Coronary artery (tissue), 2 donors: ENCODE results near the gene GAB3.

Experiments
- DNase-seq: peaks from one replicate; pipeline ENCODE4 v3.0.0-alpha.2; 2017; ENCODE audit warnings: low spot score
- H3K27ac ChIP-seq, 2 donors: fragments of 200-600 bp; sonication (generic); one replicate each; pipeline ENCODE4 v1.5.1; 2016 to 2019
- H3K4me3 ChIP-seq: fragments of 200-600 bp; sonication (generic); 2 replicates; pipeline ENCODE4 v1.5.1; 2016; ENCODE audit warnings: mild to moderate bottlenecking, moderate library complexity
- TF ChIP-seq, protein P1 (sequence below): fragments of 200-600 bp; sonication (generic); IDR thresholded peaks from one replicate; pipeline ENCODE4 v1.5.1; 2019; ENCODE audit warnings: antibody characterized with exemption

Gene GAB3

GRCh38 chrX:154714925-154715324 is 36.0 kb downstream of the GAB3 start:
- no peak for DNase-seq

GRCh38 chrX:154712781-154713740 is 37.8 kb downstream of the GAB3 start:
- no peak overlapping the region for H3K4me3 ChIP-seq
- no peak overlapping the region for H3K27ac ChIP-seq
- DNase-seq: no peak
- TF ChIP-seq, protein P1, sequence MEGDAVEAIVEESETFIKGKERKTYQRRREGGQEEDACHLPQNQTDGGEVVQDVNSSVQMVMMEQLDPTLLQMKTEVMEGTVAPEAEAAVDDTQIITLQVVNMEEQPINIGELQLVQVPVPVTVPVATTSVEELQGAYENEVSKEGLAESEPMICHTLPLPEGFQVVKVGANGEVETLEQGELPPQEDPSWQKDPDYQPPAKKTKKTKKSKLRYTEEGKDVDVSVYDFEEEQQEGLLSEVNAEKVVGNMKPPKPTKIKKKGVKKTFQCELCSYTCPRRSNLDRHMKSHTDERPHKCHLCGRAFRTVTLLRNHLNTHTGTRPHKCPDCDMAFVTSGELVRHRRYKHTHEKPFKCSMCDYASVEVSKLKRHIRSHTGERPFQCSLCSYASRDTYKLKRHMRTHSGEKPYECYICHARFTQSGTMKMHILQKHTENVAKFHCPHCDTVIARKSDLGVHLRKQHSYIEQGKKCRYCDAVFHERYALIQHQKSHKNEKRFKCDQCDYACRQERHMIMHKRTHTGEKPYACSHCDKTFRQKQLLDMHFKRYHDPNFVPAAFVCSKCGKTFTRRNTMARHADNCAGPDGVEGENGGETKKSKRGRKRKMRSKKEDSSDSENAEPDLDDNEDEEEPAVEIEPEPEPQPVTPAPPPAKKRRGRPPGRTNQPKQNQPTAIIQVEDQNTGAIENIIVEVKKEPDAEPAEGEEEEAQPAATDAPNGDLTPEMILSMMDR: no peak

More at GRCh38 chrX:154714925-154715324, 36.0 kb downstream of the GAB3 start:
- TF ChIP-seq, protein P1: peak; percentile 52
- Histone ChIP-seq H3K27ac (no peak overlapping the region), H3K4me3 (no peak overlapping the region)

DNA sequence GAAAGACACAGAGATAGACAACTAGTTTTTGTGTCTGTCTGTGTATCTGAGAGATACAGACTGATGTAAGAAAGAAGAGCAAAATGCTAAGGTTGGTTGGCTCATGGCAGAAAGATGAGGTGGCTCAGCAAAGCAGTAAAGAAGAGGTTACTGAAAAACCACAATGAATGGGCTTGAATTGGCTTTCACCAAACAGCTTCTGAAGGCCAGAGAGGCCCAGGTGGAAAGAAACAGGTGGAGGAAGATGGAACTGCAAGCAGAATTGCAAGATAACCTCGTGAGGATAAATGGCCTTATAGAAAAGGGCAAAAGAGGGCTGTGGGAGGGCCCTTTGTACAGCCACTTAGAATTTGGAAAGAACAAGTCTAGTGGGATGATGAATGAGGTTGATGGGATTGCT is 39.6 kb downstream of the GAB3 start:
- no peak for DNase-seq
- TF ChIP-seq, protein P1: no peak
- Histone ChIP-seq H3K4me3 (no peak overlapping the region), H3K27ac (no peak overlapping the region)

- DNase-seq: no peak
- TF ChIP-seq, protein P1: no peak
- H3K4me3 ChIP-seq: no peak overlapping the region
Measured at GRCh38 chrX:154710309-154710708, 40.6 kb downstream of the GAB3 start.

DNA sequence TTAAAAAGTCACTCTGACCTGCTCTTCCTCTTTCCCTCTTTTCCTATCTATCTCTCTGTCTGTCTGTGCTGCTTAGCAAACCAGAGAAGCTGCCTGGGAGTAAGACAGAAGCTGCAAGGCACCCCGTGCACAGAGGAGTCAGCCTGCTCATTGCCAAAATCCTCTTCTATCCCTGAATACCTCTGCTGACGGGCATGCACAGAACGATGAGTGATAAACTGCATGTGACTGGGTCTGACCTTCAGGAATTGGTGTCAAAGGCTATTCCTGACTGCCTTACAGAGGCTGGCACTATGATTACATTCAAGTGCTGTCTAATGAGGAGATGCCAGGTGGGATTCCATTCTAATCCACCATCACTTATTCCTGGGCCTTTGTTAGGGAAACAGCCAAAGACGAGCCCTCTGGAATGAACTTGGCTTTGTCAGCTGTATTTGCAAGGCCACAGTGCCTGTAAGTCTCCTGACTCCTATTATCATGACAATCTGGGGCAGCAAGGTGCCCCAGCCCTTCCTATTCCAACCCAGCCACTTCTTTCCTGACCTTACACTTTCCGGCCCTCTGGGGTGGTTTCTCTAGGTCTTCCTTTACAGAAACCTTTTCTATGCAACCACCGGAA is 52.1 kb downstream of the GAB3 start:
- TF ChIP-seq, protein P1: no peak
- no peak overlapping the region for H3K27ac ChIP-seq
- no peak for DNase-seq
- no peak overlapping the region for H3K4me3 ChIP-seq

More at GRCh38 chrX:154710309-154710708, 40.6 kb downstream of the GAB3 start:
- no peak overlapping the region for H3K27ac ChIP-seq

DNA sequence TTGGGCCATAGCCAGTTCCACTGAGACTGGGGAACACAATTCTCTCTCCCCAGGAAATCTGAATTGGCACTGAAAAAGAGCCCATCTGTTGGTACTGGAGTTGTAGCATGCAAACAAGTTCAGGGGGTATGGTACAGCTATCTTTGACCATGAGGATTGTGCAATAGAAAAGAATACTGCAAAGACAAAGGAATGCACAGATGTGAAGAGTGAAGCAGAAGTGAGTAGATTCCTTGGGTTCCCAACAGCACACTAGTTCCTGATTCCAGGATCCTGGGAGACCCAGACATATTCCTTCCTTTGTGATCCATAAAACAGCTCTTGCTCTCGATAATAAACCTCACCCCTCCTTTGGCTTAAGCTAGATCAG is 54.2 kb downstream of the GAB3 start:
- no peak for DNase-seq
- Histone ChIP-seq H3K27ac (no peak overlapping the region), H3K4me3 (no peak overlapping the region)
- TF ChIP-seq, protein P1: no peak
